ENCODE measurements around the gene ALKBH6.

GRCh38 chr19:35966771-35967170 lies 47.2 kb downstream of the ALKBH6 start:
- TF ChIP-seq NFRKB (IDR thresholded peaks at IDR 0.05) (no peak), BHLHE40 (IDR thresholded peaks at IDR 0.05; ENCODE audit: borderline replicate concordance) (no peak), FOXA1 (IDR thresholded peaks at IDR 0.05) (no peak)
